Tibial nerve (tissue), 4 donors: ENCODE measurements around the gene RUNX1.

Experiments used
- CTCF ChIP-seq, 5 experiments: fragments of 200-600 bp in 3 of 5; fragments of 450-650 bp in 2 of 5; sonication (generic) in 3 of 5; IDR thresholded peaks; one replicate each; pipeline ENCODE4 v1.5.1; 2016 to 2019; ENCODE audit warnings: antibody characterized with exemption in 5 of 5, mild to moderate bottlenecking in 3 of 5, moderate library complexity in 2 of 5
- EP300 ChIP-seq, 2 donors: sonication (generic); formaldehyde crosslinking; IDR thresholded peaks; one replicate each; pipeline ENCODE4 v1.6.1; 2017; ENCODE audit warnings: antibody characterized with exemption in 2 of 2, mild to moderate bottlenecking in 1 of 2
- POLR2A ChIP-seq, 2 donors: fragments of 450-650 bp; IDR thresholded peaks; one replicate each; pipeline ENCODE4 v1.6.1; 2017; ENCODE audit warnings: antibody characterized with exemption in 2 of 2, mild to moderate bottlenecking in 2 of 2, moderate library complexity in 2 of 2

DNA sequence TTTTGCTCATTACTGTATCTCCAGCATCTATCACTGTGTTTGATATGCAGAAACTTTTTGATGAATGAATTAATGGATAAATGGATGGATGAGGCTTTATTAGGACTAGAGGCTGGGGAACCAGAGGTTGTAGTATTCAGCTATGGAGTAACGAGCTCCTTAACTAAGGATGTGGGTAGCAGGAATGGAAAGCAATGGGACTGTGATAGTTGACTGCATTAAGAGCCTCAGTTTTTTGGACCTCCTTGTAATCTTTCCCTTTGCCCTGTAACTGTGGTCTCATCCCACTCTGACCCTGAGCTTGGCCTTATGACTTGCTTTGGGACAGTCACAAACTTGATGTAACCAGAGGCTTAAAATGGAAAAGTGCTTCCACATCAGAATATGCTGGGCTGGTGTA is 9.0 kb upstream of the RUNX1 start:
- TF ChIP-seq CTCF (IDR thresholded peaks at IDR 0.05) (no peak), POLR2A (IDR thresholded peaks at IDR 0.05) (no peak), EP300 (IDR thresholded peaks at IDR 0.05) (no peak)
